ENCODE measurements around the gene OCA2.
"Not testable (repeated sequence)": the region's sequence is repeated elsewhere in the genome, so short reads cannot be mapped to it uniquely, and the experiment has no call there.

OCA2 gene

DNA sequence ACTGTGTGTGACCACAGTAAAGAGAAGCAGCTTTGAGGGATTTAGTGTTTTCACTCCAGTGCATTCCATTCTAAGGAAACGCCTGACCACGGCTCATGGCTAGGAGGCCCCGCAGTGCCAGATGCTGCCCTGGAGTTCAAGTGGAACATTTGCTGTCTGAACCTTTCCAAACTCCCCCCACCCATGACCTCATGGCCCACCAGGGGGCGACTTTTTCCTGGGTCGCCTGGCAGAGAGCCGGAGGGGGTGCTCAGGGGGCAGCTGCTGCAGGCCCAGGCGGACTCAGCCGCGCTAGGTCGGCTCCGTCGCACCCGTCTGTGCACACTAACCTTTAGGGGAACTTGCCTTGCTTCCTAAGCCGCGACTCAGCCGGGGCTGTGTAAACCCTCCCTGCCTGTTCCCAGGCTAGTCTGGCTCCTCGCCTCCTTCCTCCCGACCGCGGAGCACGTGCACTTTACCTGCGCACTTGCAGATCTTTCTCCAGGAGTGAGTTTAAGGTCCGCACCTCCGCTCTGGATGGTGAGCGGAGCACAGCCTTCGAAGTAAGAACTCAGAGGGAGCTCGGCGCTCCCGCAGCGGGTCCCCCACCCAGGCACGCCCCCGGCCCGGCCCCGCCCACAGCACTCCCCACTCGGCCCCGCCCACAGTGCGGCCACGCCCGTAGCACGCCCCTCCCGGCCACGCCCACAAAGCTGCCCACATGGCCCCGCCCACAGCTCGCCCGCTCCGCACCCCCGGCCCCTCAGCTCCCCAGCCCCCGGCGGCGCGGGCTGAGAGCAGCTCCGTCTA is at the start of gene OCA2:
Gene OCA2 (minus strand): TSS at position 550 of the 789 bp plus-strand sequence. CDS start 17,441 bp downstream, outside the sequence.
- no peak for DNase-seq

GRCh38 chr15:28147801-28148200 is 48.7 kb upstream of the OCA2 start:
- no peak for DNase-seq

DNA sequence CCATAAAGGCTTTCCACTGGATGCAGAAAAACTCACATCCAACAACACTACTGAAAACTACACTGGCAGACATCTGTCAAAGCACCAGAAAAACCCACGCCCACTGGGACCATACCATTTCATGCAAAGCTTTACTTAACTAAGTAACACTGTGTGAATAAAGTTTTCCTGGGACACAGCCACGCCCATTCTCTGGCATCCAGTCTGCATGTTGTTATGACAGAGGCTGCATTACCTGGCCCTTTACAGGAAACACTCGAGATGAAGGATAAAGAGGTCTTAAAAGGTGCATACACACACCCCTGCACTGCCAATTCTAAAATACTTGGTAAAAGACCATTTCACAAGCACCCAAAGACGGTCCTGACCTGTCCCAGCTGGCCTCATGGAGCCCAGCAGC is 46.3 kb upstream of the OCA2 start:
- not testable (repeated sequence) for DNase-seq

- no peak for DNase-seq
These were observed 40.9 kb upstream of the OCA2 start for GRCh38 chr15:28140062-28140461.

DNA sequence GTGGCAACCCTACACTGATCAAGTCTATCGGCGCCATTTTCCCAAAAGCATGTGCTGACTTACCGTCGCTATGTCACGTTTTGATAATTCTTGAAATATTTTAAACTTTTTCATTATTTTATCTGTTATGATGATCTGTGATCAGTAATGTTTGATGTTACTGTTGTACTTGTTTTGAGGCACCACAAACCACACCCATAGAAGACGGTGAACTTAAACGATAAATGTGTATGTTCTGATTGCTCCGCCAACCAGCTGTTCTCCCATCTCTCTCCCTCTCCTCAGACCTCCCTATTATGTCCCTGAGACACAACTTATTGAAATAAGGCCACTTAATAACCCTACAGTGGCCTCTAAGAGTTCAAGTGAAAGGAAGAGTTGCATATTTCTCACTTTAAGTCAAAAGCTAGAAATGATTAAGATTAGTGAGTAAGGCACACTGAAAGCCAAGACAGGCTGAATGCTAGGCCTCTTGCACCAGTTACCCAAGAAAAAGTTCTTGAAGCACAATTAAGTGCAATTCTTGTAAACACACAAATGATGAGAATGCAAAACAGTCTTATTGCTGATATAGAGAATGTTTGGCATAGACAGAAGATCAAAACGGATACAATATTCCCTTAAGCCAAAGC is 38.4 kb upstream of the OCA2 start:
- DNase-seq = not testable (repeated sequence)

- not testable (repeated sequence) for DNase-seq
These were observed 37.3 kb upstream of the OCA2 start for GRCh38 chr15:28136236-28136904.

DNA sequence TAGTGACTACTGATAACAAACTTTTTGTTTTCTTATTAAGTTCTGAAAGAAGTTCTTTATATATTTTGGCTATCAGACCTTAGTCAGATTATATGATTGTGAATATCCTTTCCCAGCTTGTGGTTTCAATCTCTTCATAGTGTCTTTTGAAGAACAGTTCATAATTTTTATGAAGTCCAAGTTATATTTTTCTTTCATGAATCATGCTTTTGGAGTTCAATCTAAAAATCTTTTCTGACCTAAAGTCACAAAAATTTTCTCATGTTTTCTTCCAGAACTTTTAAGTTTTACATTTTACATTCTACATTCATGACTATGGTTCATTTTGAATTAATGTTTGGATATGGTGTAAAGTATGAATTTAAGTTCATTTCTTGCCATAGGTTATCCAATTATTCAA is 34.2 kb upstream of the OCA2 start:
- no peak for DNase-seq

GRCh38 chr15:28132524-28133275 is 33.6 kb upstream of the OCA2 start:
- DNase-seq = no peak

- DNase-seq = no peak
These were observed 32.8 kb upstream of the OCA2 start for GRCh38 chr15:28131946-28132345.

DNA sequence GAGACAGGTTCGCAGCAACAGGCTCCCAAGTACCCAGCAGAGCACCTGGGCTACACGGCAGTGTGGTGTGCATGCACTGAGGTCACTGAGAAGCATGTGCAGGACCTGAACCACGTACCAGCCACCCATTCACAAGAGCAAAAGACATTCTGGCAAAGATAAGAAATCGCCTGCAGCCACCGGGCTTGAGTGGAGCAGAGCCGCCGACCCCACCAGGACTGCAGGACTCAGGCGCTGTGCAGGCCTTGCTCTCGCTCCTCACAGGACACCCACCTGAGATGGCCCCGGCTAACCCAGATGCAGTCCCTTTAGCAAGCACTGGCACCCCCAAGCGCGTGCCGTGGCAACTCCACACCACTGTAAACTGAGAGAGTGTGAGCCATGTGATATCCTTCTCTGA is 32.3 kb upstream of the OCA2 start:
- DNase-seq = no peak

DNA sequence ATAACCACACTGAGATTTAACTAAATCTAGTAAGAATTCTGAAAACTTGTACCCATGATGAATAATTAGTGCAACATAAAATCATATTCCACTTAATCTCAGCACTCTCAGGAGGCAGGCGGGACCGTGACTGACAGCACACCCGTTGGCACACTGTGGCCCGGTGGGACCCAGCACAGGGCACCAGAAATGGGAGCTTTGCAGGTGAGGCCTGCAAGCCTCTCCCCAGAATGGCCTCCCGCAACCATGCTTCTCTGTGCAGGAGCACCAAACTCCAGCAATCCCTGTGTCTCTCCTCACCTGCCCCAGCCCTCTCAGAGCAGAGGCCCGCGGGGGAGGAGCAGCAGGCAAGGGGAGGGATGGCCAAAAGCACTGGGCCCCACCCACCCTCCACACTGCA is 31.5 kb upstream of the OCA2 start:
- DNase-seq = no peak

DNA sequence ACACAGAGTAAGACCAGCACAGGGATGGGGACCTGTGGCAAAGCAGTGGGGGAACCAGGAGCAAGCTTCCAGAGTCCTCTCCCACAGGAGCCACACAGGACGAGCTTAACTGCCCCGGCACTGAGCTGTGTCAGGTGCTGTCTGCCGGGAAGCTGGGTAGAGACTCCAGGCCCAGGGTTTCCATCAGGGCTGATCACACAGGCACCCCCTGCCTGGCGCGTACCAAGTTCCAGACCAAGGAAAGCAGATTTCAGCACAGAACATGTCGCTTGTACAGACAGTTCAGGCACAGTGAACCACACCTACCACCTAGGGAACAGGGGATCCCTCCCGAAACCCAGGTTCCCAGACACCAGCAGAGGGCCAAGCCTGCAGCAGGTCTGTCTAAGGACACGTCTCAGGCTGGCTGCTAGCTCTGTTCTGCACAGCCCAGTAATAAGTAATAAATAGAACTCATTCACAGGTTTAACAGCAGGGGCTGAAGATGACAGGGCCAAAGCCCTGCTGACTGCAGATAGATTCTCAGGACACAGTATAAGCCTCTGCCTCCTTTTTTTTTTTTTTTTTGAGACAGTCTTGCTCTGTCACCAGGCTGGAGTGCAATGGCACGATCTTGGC is 30.2 kb upstream of the OCA2 start:
- DNase-seq = no peak

DNA sequence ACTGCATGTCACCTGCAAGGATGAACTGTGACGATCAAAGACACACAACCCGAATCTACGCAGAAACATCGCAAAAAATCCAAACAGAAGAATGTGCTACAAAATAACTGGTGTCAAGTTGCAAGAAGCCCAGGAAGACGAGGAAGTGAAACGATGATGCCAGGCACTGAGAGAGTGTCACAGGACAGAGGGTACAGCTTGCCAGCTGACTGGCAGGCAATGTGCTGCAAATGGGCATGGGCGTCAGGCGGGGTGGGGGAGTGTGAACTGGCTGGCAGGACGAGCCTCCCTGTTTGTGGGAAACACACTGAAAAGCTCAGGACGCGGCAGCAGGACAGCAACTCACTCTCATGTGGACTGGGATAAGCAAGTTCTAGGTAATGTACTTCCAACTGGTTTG is 28.9 kb upstream of the OCA2 start:
- DNase-seq = no peak

DNA sequence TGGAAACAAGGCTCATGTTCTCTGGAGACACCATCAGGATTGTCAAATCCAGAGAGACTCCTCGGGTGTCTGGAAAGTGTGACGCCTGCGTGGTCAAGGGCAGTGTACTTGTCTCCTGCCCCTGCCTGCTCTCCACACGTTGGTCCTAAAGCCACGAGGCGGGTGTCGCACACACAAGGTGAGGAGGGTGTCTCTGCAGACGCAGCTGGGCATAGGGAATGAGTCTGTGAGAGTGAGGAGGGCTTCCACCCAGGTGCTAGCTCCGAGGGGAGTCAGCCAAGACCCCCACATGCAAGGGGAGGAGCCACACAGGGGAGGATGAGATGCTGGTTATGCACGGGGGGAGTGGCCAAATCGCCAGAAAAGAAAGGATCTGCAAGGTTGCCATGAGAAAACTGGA is 27.9 kb upstream of the OCA2 start:
- no peak for DNase-seq

DNA sequence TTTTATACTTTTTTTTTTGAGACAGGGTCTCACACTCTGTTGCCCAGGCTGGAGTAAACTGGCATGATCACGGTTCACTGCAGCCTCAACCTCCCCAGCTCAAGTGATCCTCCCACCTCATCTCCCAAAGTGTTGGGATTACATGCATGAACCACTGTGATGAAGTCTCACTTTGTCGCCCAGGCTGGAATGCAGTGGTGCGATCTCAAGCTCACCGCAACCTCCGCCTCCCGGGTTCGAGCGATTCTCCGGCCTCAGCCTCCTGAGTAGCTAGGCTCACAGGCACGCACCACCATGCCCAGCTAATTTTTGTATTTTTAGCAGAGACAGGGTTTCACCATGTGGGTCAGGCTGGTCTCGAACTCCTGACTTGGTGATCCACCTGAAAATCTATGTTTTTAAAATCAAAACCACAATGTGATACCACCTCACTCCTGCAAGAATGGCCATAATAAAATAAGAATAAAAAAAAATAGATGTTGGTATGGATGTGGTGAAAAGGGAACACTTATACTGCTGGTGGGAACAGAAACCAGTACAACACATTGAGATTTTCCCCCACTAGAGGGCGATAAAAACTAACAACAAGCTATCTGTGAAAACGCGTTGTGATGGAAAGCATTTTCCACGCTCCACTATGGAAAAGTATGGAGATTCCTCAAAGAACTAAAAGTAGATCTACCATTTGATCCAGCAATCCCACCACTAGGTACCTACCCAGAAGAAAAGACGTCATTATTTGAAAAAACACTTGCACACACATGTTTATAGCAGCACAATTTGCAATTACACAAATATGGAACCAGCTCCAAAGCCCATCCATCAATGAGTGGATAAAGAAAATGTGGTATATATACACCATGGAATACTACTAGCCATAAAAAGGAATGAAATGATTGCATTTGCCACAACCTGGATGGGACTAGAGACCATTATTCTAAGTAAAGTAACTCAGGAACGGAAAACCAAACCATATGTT is 26.8 kb upstream of the OCA2 start:
- DNase-seq = peak; percentile 25

- no peak for DNase-seq
These were observed 25.7 kb upstream of the OCA2 start for GRCh38 chr15:28124841-28125240.

DNA sequence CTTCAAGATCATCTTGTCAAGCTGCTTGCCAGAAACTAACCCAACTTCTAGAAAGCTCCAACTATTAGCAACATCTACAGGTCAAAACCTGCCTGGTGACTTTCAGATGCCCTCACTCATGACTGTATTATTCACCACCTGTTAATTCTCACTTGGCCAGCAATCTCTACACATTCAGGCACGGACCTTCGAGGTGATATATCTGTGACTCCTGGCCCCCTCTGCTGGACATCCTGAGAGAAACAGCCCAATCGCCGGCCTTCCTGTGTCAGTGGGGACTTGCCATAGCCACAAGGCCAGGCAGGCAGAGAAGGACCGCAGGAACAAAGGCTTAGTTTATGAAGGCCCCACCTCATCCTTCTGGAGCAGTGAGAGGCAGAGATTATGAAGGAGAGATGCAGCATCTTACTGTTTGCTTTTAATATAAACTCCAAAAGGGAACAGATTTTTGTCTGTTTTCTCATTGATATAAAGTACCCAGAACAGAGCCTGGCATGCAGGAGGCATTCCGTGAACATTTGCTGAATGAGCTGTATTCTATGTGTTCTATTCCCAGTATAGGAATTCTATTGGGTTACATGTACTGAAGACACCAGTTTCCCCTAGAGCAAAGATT is 24.4 kb upstream of the OCA2 start:
- peak; percentile 16 for DNase-seq

DNA sequence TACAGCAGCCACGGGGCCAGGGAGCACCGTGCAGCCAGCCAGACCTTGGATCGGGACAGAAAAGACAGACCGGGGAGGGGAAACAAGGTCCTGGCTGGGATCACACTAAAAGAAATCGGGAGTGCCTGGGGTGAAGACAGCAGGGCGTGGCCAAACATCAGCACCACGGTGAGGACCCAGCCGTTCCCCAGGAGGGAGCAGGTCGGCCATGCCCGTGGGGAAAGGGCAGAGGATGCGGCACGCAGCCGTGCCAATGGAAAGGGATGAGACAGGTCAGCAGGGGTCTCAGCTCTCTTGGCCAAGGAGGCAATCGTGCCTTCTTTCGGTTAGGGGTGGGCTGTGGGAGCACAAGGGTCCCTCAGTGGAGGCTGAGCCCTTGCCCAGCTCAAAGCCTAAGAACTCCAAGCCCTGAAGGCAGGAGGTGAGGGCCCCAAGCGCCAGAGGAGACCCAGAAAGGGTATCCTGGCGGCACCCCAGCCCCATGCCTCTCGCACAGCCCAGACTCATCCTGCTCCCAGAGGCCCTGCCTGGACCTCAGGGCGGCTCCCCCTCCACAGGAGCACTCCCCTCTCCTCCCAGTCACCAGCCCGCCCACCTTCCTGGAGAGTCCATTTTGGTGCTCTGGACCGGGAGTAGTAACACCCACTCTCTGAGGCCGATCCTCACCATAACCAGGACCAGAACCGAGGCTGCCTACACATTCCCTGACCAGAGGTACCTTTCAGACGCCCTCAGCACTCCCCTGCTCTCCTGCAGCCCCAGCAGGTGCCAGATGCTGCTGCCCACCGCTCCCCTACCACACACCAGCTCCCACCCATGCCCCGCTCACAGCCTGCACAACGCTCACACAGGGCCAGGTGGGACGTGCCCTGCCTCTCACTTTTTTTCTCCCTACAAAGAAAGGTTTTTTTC is 23.2 kb upstream of the OCA2 start:
- no peak for DNase-seq

DNA sequence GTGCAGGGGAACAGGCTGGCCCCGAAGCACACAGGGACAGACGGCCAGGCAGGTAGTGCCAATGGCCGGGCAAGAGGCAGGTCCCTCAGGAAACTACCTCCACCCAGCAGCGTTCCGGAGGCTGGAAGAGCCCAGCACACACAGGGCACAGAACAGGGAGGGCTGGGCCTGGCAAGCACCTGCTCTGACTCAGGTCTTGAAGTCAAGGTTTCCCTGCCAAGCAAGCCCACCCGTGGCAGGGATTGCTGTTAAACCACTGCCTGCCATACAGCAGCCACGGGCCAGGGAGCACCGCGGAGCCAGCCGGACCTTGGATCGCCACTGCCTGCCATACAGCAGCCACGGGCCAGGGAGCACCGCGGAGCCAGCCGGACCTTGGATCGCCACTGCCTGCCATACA is 22.5 kb upstream of the OCA2 start:
- DNase-seq = not testable (repeated sequence)

GRCh38 chr15:28120359-28120640 is 21.2 kb upstream of the OCA2 start:
- DNase-seq = no peak

Measured in NCI-H2171 (cell line).